Cardiac fibroblast (primary cell): ENCODE results near the gene A1CF.

Experiments
- DNase-seq, 2 donors: peaks; one replicate each; pipeline versions ENCODE4 v3.0.0 to v3.0.0-alpha.2; 2010; ENCODE audit warnings: low read depth in 2 of 2
- H3K4me3 ChIP-seq, 2 donors: replicated peaks in 1 of 2; 1 replicate in 1 of 2; 2 replicates in 1 of 2; pipeline ENCODE4 v1.5.1; 2011; ENCODE audit warnings: low read depth in 2 of 2, low read length in 2 of 2, mild to moderate bottlenecking in 2 of 2, moderate library complexity in 1 of 2
- CTCF ChIP-seq: IDR thresholded peaks from one replicate; pipeline ENCODE4 v1.5.1; 2011; ENCODE audit warnings: low read depth, mild to moderate bottlenecking, low read length, inconsistent platforms

The A1CF gene

GRCh38 chr10:50851884-50852671 is 33.3 kb downstream of the A1CF start:
- TF ChIP-seq CTCF, result no peak
- no peak for DNase-seq
- no peak overlapping the region for H3K4me3 ChIP-seq

- H3K4me3 ChIP-seq, result no peak overlapping the region
- peak in 1 of 2 donors; percentile 13 for DNase-seq
These were observed 34.7 kb downstream of the A1CF start for GRCh38 chr10:50850578-50851230.

GRCh38 chr10:50846753-50847152 is 38.7 kb downstream of the A1CF start:
- TF ChIP-seq CTCF, result no peak
- no peak overlapping the region for H3K4me3 ChIP-seq
- peak in 1 of 2 donors; percentile 14 for DNase-seq

More at GRCh38 chr10:50850578-50851230, 34.7 kb downstream of the A1CF start:
- no peak for TF ChIP-seq CTCF

DNA sequence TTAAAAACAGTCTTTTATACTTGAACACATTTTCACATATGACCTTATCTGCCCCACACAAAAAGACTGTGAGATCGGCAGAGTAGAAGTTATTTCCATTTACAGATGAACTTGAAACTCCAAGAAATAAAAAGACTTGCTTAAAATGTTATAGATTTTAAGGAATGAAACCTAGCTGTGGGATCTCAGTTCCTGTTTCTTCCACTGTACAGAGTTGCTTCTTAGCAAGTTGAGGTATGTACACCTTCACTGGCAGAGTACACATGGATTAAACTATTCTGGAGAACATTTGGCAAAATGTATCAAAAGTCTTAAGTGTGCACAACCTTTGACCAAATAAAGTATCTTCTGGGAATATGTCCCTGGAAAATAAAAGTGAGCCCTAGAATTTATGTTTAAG is 48.3 kb downstream of the A1CF start:
- no peak overlapping the region for H3K4me3 ChIP-seq
- TF ChIP-seq CTCF, result no peak
- no peak for DNase-seq

- DNase-seq, result no peak
- no peak for TF ChIP-seq CTCF
- no peak overlapping the region for H3K4me3 ChIP-seq
These were observed 53.2 kb downstream of the A1CF start for GRCh38 chr10:50832171-50832751.

GRCh38 chr10:50830066-50830465 is 55.4 kb downstream of the A1CF start:
- no peak overlapping the region for H3K4me3 ChIP-seq
- no peak for DNase-seq
- no peak for TF ChIP-seq CTCF
